Keratinocyte (primary cell): ENCODE results near the gene FAM117A. TPM values are rescaled to one million over a fixed set of nuclear protein-coding genes. Genes with fewer than 3 reads are reported as not detected.

Experiments
- DNase-seq: peaks from one replicate; pipeline ENCODE4 v3.0.0-alpha.2; 2011; ENCODE audit warnings: low read depth, missing footprints, low spot score
- FAIRE-seq: peaks from 2 replicates; lab custom pipeline; 2011; peaks lifted over from hg19 to GRCh38; lab: Jason Lieb, UNC
- H2AFZ ChIP-seq: 2 replicates; pipeline ENCODE4 v1.6.0; 2012; ENCODE audit warnings: low read length, control low read depth, inconsistent platforms; ENCODE audit not compliant: control insufficient read depth
- H3K27ac ChIP-seq: 2 replicates; pipeline ENCODE4 v1.5.1; 2011; ENCODE audit warnings: low read length; ENCODE audit not compliant: control insufficient read depth, insufficient read depth
- H3K27me3 ChIP-seq: 3 replicates; pipeline ENCODE4 v1.6.0; 2011; ENCODE audit warnings: low read length; ENCODE audit not compliant: control insufficient read depth, insufficient read depth; ENCODE audit errors: extremely low read depth
- H3K36me3 ChIP-seq, 2 experiments: 2 replicates in 1 of 2; 3 replicates in 1 of 2; pipeline ENCODE4 v1.5.1; 2011; ENCODE audit warnings: low read length in 2 of 2, mild to moderate bottlenecking in 1 of 2; ENCODE audit not compliant: control insufficient read depth in 2 of 2, insufficient read depth in 2 of 2; ENCODE audit errors: extremely low read depth in 1 of 2
- H3K4me1 ChIP-seq: 3 replicates; pipeline ENCODE4 v1.5.1; 2011; ENCODE audit warnings: low read length; ENCODE audit not compliant: control insufficient read depth, insufficient read depth; ENCODE audit errors: extremely low read depth
- H3K4me2 ChIP-seq: 3 replicates; pipeline ENCODE4 v1.6.0; 2011; ENCODE audit warnings: low read depth, low read length; ENCODE audit not compliant: control insufficient read depth, insufficient read depth; ENCODE audit errors: extremely low read depth
- H3K4me3 ChIP-seq, 3 experiments: fragments of 200-600 bp in 1 of 3; sonication (generic) in 1 of 3; 2 replicates in 2 of 3; 3 replicates in 1 of 3; pipeline ENCODE4 v1.5.1; 2011 to 2016; ENCODE audit warnings: low read length in 3 of 3, mild to moderate bottlenecking in 3 of 3, control low read depth in 2 of 3, inconsistent platforms in 1 of 3, low read depth in 1 of 3, mixed read lengths in 1 of 3, mixed run types in 1 of 3, moderate library complexity in 1 of 3; ENCODE audit not compliant: control insufficient read depth in 2 of 3, insufficient read depth in 2 of 3; ENCODE audit errors: extremely low read depth in 1 of 3
- H3K79me2 ChIP-seq: 2 replicates; pipeline ENCODE4 v1.6.0; 2012; ENCODE audit warnings: low read length; ENCODE audit not compliant: control insufficient read depth, insufficient read depth
- H3K9ac ChIP-seq: 3 replicates; pipeline ENCODE4 v1.6.0; 2011; ENCODE audit warnings: low read length; ENCODE audit not compliant: control insufficient read depth, insufficient read depth; ENCODE audit errors: extremely low read depth
- H3K9me1 ChIP-seq: 3 replicates; pipeline ENCODE4 v1.6.0; 2011; ENCODE audit warnings: low read length; ENCODE audit not compliant: control insufficient read depth, insufficient read depth; ENCODE audit errors: extremely low read depth
- H3K9me3 ChIP-seq: 2 replicates; pipeline ENCODE4 v1.5.1; 2012; ENCODE audit warnings: low read depth, low read length; ENCODE audit not compliant: control insufficient read depth
- H4K20me1 ChIP-seq: 3 replicates; pipeline ENCODE4 v1.6.0; 2011; ENCODE audit warnings: low read length; ENCODE audit not compliant: control insufficient read depth, insufficient read depth; ENCODE audit errors: extremely low read depth
- EZH2 ChIP-seq: IDR thresholded peaks from one replicate; pipeline ENCODE4 v1.6.1; 2012; ENCODE audit warnings: inconsistent platforms, mild to moderate bottlenecking, low read length, moderate library complexity
- dilution Hi-C: fragments of 300-500 bp; cut with MboI; formaldehyde crosslinking; loops from one replicate; pipeline ENCODE4 v1.7.0; 2020; ENCODE audit warnings: low sequenced_read_pairs; ENCODE audit not compliant: extremely low pct_ligation_motif_present
- polyA minus RNA-seq, 3 experiments: library from RNA; depleted of rRNA, polyadenylated mRNA; stranded (reverse); fragments of >200 nt; gene quantifications; 1 replicate in 1 of 3; 2 replicates in 1 of 3; 3 replicates in 1 of 3; pipeline ENCODE4 v1.2.3, GENCODE V29; 2011
- polyA plus RNA-seq, 5 experiments: library from polyadenylated mRNA; depleted of rRNA in 3 of 5; stranded (reverse) in 3 of 5; stranded (forward) in 1 of 5; unstranded in 1 of 5; fragments of >200 nt; gene quantifications; 1 replicate in 1 of 5; 2 replicates in 3 of 5; 3 replicates in 1 of 5; pipeline versions ENCODE4 v1.2.1 to v1.2.3, GENCODE V29; 2011 to 2012; ENCODE audit warnings: missing spikeins in 2 of 5, low read depth in 1 of 5, low replicate concordance in 1 of 5
- TF ChIP-seq, protein P1 (sequence below), 3 experiments: IDR thresholded peaks in 1 of 3; conservative IDR thresholded peaks in 1 of 3; optimal IDR thresholded peaks in 1 of 3; 2 replicates in 2 of 3; 3 replicates in 1 of 3; pipeline versions ENCODE3 to v1.5.1; 2011; ENCODE audit warnings: low read length in 3 of 3, mild to moderate bottlenecking in 3 of 3, moderate library complexity in 2 of 3, control low read depth in 1 of 3, inconsistent platforms in 1 of 3; ENCODE audit not compliant: insufficient read depth in 2 of 3; ENCODE audit errors: extremely low read depth in 1 of 3

Gene FAM117A
- polyA plus RNA-seq: 4.7 to 5.3 TPM (median 5.3 TPM) in 3 replicates
- 1.1 TPM for polyA plus RNA-seq (2011; ENCODE audit: low read depth)
- 5.1 and 6.4 TPM in 2 replicates for polyA plus RNA-seq (2011; cell fraction: cytosol; rRNA removed)
- 4.0 and 5.2 TPM in 2 replicates for polyA plus RNA-seq (2011; cell fraction: nucleus; rRNA removed)
- polyA plus RNA-seq (2012; ENCODE audit: low replicate concordance): 3.3 and 4.9 TPM in 2 replicates
- 3.2 to 11.7 TPM (median 4.5 TPM) in 3 replicates for polyA minus RNA-seq
- 11.3 TPM for polyA minus RNA-seq (2011; cell fraction: cytosol; rRNA and poly(A)+ RNA removed)
- 1.8 and 3.5 TPM in 2 replicates for polyA minus RNA-seq (2011; cell fraction: nucleus; rRNA and poly(A)+ RNA removed)

DNA sequence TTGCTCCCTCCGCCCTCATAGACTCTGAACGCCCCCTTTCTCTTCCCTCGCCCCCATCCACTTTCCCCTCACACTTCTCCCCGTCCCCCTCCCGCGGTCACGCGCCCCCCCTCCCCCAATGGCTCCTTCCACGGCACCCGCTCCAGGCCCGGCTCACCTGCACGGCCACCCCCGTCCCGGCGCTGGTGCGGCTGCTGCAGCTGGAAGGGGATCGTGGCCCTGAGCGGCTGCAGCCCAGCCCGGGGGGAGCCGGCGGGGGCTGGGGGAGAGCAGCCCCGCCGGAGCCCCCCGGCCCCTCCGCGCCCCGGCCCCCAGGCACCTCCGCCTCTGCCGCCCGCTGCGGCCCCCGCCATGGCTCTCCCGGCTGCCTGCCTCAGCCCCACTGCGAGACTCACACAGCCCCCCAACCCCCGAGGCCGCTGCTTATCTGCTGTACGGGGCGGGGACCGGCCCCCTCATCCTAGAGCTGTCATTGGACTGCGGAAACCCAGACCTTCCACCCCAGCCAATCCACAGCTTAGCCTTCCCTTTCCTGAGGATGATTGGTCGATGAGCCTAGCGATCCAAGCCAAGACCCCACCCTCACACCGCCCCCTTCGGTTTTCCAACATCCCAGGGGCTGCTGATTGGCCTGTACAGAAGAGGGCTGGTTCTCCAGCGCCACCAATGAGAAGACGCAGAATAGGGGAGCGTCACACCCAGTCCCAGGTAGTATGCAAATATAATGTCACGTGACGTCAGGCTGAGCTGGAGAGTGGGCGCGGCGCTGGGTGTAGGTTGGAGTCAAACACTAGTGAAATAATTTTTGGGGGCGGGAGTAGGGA lies at the start of gene FAM117A:
Gene FAM117A, minus strand, starts transcription at position 397 of the 824 bp plus-strand sequence. Its CDS starts 44 bp downstream, at position 353.
- no peaks in the 10 kb centered on the region for H3K27me3 ChIP-seq
- TF ChIP-seq, protein P1, sequence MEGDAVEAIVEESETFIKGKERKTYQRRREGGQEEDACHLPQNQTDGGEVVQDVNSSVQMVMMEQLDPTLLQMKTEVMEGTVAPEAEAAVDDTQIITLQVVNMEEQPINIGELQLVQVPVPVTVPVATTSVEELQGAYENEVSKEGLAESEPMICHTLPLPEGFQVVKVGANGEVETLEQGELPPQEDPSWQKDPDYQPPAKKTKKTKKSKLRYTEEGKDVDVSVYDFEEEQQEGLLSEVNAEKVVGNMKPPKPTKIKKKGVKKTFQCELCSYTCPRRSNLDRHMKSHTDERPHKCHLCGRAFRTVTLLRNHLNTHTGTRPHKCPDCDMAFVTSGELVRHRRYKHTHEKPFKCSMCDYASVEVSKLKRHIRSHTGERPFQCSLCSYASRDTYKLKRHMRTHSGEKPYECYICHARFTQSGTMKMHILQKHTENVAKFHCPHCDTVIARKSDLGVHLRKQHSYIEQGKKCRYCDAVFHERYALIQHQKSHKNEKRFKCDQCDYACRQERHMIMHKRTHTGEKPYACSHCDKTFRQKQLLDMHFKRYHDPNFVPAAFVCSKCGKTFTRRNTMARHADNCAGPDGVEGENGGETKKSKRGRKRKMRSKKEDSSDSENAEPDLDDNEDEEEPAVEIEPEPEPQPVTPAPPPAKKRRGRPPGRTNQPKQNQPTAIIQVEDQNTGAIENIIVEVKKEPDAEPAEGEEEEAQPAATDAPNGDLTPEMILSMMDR (optimal IDR thresholded peaks at IDR 0.05 in 1 of 3, IDR thresholded peaks at IDR 0.05 in 1 of 3, conservative IDR thresholded peaks at IDR 0.05 in 1 of 3; ENCODE audit: extremely low read depth in 1 of 3, insufficient read depth in 2 of 3, low read length in 3 of 3): no peak
- TF ChIP-seq EZH2: no peak
- FAIRE-seq: peak; percentile 81
- H3K79me2 ChIP-seq: no peaks in the 10 kb centered on the region
- DNase-seq: peak; percentile 98
- H3K36me3 ChIP-seq: no peaks in the 10 kb centered on the region
- H3K4me3 ChIP-seq: peak within 1 kb of the TSS; percentile 67 to 78 (median 72)
- peaks cover 16% of the 10 kb centered on the region for H3K4me1 ChIP-seq
- H3K4me2 ChIP-seq: peak within 1 kb of the TSS; percentile 85
- no peaks in the 10 kb centered on the region for H3K9me1 ChIP-seq
- dilution Hi-C loops: no loop called here
- H3K9ac ChIP-seq: peak within 1 kb of the TSS; percentile 69
- H2AFZ ChIP-seq: peak within 1 kb of the TSS; percentile 76
- no peak within 1 kb of the TSS for H3K27ac ChIP-seq
- no peaks in the 10 kb centered on the region for H3K9me3 ChIP-seq
- H4K20me1 ChIP-seq: no peaks in the 10 kb centered on the region

DNA sequence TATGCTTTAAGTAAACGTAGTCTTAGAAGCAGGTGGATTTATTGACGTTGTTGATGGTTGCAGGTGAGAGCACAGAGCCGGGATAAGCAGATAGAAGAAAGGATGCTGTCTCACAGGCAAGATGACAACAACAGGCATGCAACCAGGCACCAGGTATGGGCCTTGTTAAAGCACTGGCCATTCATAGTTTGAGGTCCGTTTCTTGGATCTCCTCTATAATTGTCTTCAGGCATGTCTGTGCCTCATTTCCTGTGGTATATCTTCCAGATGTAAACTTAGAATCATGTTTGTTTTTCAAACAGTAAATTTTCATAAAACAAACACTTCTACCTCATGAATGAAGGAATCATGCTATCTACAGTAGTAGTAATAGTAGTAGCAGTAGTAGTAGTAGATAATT lies 45.1 kb upstream of the FAM117A start:
- Histone ChIP-seq H3K9ac (no peak overlapping the region), H3K79me2 (peaks cover 14% of the 10 kb centered on the region), H3K9me3 (no peaks in the 10 kb centered on the region), H2AFZ (no peak overlapping the region), H4K20me1 (peaks cover 2% of the 10 kb centered on the region), H3K9me1 (peaks cover 3% of the 10 kb centered on the region), H3K4me3 (no peak overlapping the region), H3K27ac (no peak overlapping the region), H3K4me1 (no peaks in the 10 kb centered on the region), H3K27me3 (no peaks in the 10 kb centered on the region), H3K36me3 (peaks cover 10 to 16% of the 10 kb centered on the region in 2 experiments), H3K4me2 (no peak overlapping the region)
- dilution Hi-C loops: no loop called here
- DNase-seq (no peak), FAIRE-seq (no peak)
- TF ChIP-seq, protein P1 (optimal IDR thresholded peaks at IDR 0.05 in 1 of 3, IDR thresholded peaks at IDR 0.05 in 1 of 3, conservative IDR thresholded peaks at IDR 0.05 in 1 of 3; ENCODE audit: extremely low read depth in 1 of 3, insufficient read depth in 2 of 3, low read length in 3 of 3): no peak
- TF ChIP-seq EZH2: no peak
